Cerebellar nuclear complex (tissue), 1 donor: ENCODE data around the gene OBP2B.
"Not testable (repeated sequence)": the region's sequence is repeated elsewhere in the genome, so short reads cannot be mapped to it uniquely, and the experiment has no call there.

Source experiments
- DNase-seq, 2 experiments: peaks; one replicate each; lab custom pipeline; 2025; lab: John Stamatoyannopoulos, UW

OBP2B gene

GRCh38 chr9:133221177-133221809 lies 12.2 kb upstream of the OBP2B start:
- no peak for DNase-seq

DNA sequence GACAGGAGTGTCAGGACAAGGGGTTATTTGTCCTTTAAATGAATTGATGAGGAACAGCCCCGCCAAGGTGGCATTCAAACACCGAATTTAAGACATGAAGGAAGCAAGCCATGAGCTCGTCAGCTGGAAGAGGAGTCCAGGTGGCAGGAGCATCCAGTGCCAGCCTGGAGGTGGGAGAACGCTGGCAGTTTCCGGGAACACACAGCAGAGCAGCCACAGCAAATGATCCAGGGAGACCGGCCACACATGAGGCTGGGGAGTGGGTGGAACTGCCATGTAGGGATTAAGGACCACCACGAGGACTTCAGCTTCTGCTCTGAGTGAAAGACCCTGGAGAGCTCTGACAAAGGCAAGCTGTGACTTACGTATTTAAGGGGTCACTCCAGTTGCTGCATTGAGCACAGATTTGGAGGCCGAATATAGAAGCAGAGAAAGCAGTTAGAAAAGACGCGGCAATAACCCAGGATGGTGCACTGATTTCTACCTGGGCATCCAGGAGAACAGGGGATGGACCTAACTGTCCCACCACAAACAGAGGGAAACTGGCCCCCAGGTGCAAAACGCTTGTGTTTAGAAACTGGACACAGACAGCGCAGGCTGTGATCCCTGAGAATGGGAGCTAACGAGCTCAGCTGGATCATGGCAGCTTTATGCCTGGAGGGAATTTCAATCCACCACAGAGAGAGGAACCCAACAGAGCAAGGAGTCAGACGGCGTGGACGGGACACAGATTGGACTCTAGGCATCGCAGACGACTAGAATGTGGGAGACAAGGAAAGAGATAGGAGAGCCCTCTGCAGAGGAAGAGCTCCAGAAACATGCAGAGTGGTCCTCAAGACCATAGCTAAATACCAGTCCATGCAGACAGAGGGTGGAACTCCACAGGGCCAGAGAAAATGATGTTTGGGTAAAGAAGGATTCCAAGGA lies 9.3 kb upstream of the OBP2B start:
- DNase-seq: not testable (repeated sequence)

DNA sequence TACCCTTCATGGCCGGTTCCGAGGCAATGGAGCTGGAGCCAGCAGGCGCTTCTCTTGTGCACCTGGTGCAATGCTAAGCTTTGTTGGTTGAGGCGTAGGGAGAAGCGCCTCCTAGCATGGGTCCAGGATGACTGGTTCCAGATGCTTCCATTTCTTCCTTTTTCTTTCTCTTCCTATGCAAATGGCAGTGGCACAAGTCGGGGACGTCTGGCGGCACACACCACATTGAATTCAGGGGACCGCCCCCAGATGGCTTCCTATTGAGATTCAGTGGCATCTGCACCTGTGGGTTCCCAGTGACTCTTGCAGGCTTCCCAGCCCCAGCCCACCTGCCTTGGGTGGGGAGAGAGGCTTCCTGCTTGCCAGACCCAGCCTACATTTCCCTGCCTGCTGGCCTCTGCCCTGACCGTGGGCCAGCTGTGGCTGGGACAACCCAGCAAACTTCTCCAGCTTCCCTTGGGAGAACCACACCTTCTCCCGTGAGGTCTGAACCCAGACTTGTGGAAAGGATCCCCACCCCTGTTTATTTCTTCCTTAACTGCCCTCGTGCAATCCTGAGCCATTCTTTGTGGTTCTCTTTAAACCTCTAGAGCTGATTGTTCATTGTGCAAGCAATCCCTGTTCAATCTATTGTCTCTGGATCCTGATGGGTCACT lies 8.4 kb upstream of the OBP2B start:
- not testable (repeated sequence) for DNase-seq

DNA sequence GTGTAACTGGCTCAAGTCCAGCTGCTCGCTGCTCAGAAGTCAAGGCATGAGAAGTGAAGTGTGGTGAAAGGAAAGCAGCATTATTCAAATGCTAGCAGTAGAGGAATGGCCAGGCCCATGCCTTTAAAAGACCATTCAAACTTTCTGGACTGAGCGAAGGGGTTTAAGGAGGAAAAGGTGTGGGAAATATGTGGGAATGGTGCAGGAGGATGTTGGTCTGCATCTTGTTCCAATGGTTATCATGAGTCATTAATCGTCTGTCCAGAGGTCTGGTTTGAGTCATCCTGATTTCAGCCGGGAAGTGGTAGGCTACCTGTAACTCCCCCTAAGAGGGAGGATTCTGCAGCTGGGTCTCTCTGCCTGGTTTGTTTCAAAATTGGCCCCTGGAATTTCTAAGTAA lies 5.2 kb upstream of the OBP2B start:
- DNase-seq: not testable (repeated sequence)

- no peak for DNase-seq
Measured at GRCh38 chr9:133210609-133211008, 1.6 kb upstream of the OBP2B start.

DNA sequence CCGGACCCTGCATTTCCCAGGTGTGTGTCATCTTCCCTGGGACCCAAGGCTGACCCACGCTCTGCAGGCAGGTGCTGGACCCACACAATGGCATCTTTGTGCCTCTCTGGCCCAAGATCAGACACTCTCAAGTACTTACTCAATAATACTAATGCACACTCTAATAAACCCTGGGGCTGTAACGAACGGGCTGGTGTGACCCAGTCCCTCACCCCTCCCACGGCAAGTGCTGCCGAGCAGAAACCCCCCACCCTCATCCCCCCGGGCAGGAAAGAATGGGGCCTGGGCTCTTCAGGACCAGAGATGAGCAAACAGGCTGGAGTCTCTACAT lies 1.1 kb upstream of the OBP2B start:
- DNase-seq: no peak

DNA sequence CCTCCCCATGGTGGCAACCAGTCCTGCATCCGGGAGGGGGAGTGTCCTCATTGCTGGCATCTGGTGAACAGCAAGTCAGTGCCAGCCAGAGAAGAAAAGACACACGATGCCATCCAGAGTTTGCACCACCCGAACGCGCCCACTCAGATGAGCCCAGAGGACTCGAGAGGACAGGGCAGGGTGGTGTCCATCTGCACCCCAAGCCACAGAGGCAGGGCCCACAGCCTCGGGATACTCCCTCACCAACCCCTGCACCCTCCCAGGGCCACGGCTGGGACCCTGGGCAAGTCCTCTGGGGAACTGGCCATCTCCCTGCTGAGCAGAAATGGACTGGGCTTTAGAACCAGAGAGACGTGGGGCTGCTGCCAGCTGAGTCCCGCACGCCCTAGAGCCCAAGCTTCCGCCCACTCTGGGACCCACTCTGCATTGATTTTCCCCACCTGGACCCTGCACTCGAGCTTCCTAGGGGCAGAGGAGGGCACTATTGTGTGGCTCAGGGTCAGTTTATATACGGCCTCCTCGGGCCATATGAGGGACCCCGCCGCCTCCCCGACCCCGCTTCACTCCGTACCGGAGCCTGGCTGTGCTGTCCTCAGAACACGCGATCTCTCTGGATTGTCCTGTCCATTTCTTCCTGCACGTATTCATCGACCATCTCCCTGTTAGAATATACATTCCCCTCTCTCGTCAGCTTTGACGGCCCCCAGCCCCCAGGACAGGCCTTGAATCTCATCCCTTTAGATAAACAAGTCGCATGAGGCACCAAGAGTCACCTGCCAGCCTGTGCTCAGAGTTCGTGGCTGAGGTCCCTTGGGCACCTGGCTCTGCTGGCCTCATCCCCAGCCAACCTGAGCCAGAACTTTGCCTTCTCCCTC lies 514 bp upstream of the OBP2B start:
- DNase-seq: not testable (repeated sequence)

DNA sequence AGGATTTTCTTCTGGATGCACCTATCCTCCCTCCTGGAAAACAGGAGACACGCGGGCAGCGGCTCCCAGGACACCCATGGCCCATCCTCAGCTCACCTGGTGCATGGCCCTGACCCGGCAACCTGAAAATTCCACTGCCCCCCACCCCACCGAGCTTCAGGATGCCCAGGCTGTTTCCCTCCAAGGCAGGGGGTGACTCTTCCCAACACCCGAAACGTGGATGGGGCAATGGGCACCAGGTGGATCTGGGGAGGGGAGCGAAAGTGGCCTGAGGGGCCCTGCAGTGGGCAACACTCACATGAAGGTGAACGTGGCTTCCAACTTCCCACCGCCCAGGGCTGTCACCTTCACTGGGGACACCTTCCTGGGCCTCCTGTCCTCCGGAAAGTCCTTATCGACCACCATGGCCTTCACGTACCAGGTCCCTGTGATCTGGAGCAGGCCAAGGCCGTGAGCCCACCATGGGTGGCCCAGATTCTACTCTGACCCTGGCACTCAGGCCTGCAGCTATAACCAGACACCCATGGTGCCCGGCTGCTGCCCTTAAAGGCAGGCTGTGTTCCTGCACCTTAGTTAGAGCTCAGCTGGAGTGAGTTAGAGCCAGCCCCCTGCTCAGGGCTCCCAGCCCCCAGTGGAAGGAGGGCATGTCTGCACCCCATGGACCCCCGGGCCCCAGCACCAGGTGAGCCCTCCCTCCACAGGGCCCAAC lies 725 bp downstream of the OBP2B start:
- DNase-seq: not testable (repeated sequence)

- DNase-seq: no peak
Measured at GRCh38 chr9:133207540-133208170, 1.4 kb downstream of the OBP2B start.

DNA sequence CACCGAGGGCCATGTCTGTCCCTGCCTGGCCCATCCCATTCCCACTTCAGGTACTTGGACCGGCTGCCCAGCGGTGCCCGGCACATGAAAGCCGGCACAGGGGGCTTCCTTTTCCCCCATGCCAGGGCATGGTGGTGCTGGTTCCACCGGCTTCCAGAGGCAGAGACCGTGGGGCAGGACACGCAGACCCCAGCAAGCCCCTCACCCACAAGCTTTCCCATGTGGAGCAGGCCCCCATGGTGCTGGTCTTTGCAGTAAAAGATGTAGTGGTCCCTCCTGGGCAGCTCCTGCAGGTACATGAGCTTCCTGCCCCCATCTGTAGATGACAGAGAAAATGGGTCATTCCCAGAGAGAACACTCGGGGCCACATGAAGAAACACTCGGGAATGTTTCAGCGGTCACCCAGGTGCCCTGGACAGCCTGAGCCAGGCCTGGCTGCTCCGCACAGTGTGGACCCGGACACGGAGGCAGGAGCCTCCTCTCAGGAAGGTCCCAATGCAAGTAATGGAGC lies 2.0 kb downstream of the OBP2B start:
- no peak for DNase-seq

- DNase-seq: no peak
Measured at GRCh38 chr9:133205996-133206931, 2.8 kb downstream of the OBP2B start.

DNA sequence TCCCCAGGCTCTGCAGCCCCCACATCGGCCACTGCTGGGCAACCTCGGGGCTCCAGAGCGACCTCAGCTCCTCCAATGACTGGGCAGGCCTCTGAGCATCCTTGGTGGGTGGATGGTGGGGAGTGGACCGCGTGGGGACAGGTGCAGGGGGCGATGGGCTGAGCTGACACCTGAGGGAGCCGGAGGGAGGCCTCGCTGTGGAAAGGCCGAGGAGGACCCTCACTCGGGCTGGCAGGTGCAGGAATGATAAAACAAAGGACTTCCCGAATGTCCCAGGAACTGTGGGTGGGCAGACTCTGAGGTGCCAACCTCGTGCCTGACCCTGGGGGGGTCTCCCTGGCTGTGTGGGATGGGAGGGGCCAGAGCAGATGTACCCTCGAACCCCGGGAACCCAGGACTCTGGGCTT lies 3.6 kb downstream of the OBP2B start:
- not testable (repeated sequence) for DNase-seq

GRCh38 chr9:133204993-133205336 lies 4.1 kb downstream of the OBP2B start:
- no peak for DNase-seq

- no peak for DNase-seq
Measured at GRCh38 chr9:133204335-133204992, 4.6 kb downstream of the OBP2B start.

DNA sequence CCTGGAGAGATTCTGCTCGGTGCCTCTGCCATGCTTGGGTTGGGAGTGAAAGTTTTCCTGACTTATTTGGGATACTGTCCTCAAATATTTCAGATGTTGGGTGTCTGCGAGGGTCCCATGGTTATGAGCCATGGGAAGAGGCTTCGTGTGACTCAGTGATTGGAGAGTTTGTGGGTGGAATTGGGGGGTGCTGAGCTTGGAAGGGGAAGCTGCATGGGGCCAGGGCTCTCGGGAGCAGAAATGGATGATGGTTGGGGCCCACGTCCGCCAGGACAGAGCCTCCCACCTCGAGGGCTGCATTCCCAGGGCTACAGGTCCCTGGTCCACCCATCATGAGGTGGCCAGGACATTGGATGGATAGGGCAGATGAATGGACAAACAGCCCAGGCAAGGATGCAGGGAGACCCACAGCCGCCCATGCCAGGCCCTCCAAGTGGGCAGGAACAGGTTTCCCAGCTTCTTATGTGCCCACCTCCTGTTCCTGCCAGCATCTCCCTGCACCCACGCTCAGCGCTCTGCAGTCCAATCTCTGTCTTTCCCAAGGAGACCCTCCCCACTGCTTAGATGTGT lies 5.5 kb downstream of the OBP2B start:
- DNase-seq: no peak

DNA sequence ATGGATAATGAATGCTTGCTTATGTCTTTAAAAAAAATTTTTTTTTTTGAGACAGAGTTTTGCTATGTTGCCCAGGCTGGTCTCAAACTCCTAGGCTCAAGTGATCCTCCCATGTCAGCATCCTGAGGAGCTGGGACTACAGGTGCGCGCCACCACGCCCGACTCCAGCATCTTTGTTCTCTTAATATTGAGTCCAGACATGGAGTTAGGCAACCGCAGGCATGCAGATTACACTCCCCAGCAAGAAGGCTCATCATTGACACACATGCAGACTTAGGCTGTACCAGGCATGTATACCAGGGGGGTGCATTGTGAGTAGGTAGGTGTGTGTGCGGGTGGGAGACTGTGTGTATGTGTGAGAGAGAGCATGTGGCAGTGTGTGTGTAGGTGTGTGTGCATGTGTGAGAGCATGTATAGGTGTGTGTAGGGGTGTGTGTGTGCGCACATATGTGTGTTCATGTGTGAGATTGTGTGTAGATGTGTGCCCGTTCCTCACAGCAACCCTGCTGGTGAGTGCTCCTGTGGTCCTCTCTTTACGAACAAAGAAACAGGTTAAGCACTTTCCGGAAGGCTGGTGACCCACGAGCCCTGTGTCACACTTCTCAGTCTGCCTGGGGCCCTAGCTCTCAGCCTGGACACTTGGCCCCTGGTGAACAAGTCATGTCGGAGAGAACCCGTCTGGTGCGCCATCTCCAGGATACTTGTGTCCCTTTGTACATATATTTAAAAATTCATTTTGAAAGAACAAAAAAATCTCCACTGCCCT lies 6.2 kb downstream of the OBP2B start:
- no peak for DNase-seq

- DNase-seq: no peak
Measured at GRCh38 chr9:133202145-133202513, 6.9 kb downstream of the OBP2B start.
